Keratinocyte (primary cell): ENCODE results near the gene TECR. TPM values are rescaled to one million over a fixed set of nuclear protein-coding genes. Genes with fewer than 3 reads are reported as not detected.

Experiments
- DNase-seq: peaks from one replicate; pipeline ENCODE4 v3.0.0-alpha.2; 2011; ENCODE audit warnings: low read depth, missing footprints, low spot score
- FAIRE-seq: peaks from 2 replicates; lab custom pipeline; 2011; peaks lifted over from hg19 to GRCh38; lab: Jason Lieb, UNC
- H2AFZ ChIP-seq: 2 replicates; pipeline ENCODE4 v1.6.0; 2012; ENCODE audit warnings: low read length, control low read depth, inconsistent platforms; ENCODE audit not compliant: control insufficient read depth
- H3K27ac ChIP-seq: 2 replicates; pipeline ENCODE4 v1.5.1; 2011; ENCODE audit warnings: low read length; ENCODE audit not compliant: control insufficient read depth, insufficient read depth
- H3K27me3 ChIP-seq: 3 replicates; pipeline ENCODE4 v1.6.0; 2011; ENCODE audit warnings: low read length; ENCODE audit not compliant: control insufficient read depth, insufficient read depth; ENCODE audit errors: extremely low read depth
- H3K36me3 ChIP-seq, 2 experiments: 2 replicates in 1 of 2; 3 replicates in 1 of 2; pipeline ENCODE4 v1.5.1; 2011; ENCODE audit warnings: low read length in 2 of 2, mild to moderate bottlenecking in 1 of 2; ENCODE audit not compliant: control insufficient read depth in 2 of 2, insufficient read depth in 2 of 2; ENCODE audit errors: extremely low read depth in 1 of 2
- H3K4me1 ChIP-seq: 3 replicates; pipeline ENCODE4 v1.5.1; 2011; ENCODE audit warnings: low read length; ENCODE audit not compliant: control insufficient read depth, insufficient read depth; ENCODE audit errors: extremely low read depth
- H3K4me2 ChIP-seq: 3 replicates; pipeline ENCODE4 v1.6.0; 2011; ENCODE audit warnings: low read depth, low read length; ENCODE audit not compliant: control insufficient read depth, insufficient read depth; ENCODE audit errors: extremely low read depth
- H3K4me3 ChIP-seq, 3 experiments: fragments of 200-600 bp in 1 of 3; sonication (generic) in 1 of 3; 2 replicates in 2 of 3; 3 replicates in 1 of 3; pipeline ENCODE4 v1.5.1; 2011 to 2016; ENCODE audit warnings: low read length in 3 of 3, mild to moderate bottlenecking in 3 of 3, control low read depth in 2 of 3, inconsistent platforms in 1 of 3, low read depth in 1 of 3, mixed read lengths in 1 of 3, mixed run types in 1 of 3, moderate library complexity in 1 of 3; ENCODE audit not compliant: control insufficient read depth in 2 of 3, insufficient read depth in 2 of 3; ENCODE audit errors: extremely low read depth in 1 of 3
- H3K79me2 ChIP-seq: 2 replicates; pipeline ENCODE4 v1.6.0; 2012; ENCODE audit warnings: low read length; ENCODE audit not compliant: control insufficient read depth, insufficient read depth
- H3K9ac ChIP-seq: 3 replicates; pipeline ENCODE4 v1.6.0; 2011; ENCODE audit warnings: low read length; ENCODE audit not compliant: control insufficient read depth, insufficient read depth; ENCODE audit errors: extremely low read depth
- H3K9me1 ChIP-seq: 3 replicates; pipeline ENCODE4 v1.6.0; 2011; ENCODE audit warnings: low read length; ENCODE audit not compliant: control insufficient read depth, insufficient read depth; ENCODE audit errors: extremely low read depth
- H3K9me3 ChIP-seq: 2 replicates; pipeline ENCODE4 v1.5.1; 2012; ENCODE audit warnings: low read depth, low read length; ENCODE audit not compliant: control insufficient read depth
- H4K20me1 ChIP-seq: 3 replicates; pipeline ENCODE4 v1.6.0; 2011; ENCODE audit warnings: low read length; ENCODE audit not compliant: control insufficient read depth, insufficient read depth; ENCODE audit errors: extremely low read depth
- CTCF ChIP-seq, 3 experiments: IDR thresholded peaks in 1 of 3; conservative IDR thresholded peaks in 1 of 3; optimal IDR thresholded peaks in 1 of 3; 2 replicates in 2 of 3; 3 replicates in 1 of 3; pipeline versions ENCODE3 to v1.5.1; 2011; ENCODE audit warnings: low read length in 3 of 3, mild to moderate bottlenecking in 3 of 3, moderate library complexity in 2 of 3, control low read depth in 1 of 3, inconsistent platforms in 1 of 3; ENCODE audit not compliant: insufficient read depth in 2 of 3; ENCODE audit errors: extremely low read depth in 1 of 3
- EZH2 ChIP-seq: IDR thresholded peaks from one replicate; pipeline ENCODE4 v1.6.1; 2012; ENCODE audit warnings: inconsistent platforms, mild to moderate bottlenecking, low read length, moderate library complexity
- dilution Hi-C: fragments of 300-500 bp; cut with MboI; formaldehyde crosslinking; loops from one replicate; pipeline ENCODE4 v1.7.0; 2020; ENCODE audit warnings: low sequenced_read_pairs; ENCODE audit not compliant: extremely low pct_ligation_motif_present
- polyA plus RNA-seq, 5 experiments: library from polyadenylated mRNA; depleted of rRNA in 3 of 5; stranded (reverse) in 3 of 5; stranded (forward) in 1 of 5; unstranded in 1 of 5; fragments of >200 nt; gene quantifications; 1 replicate in 1 of 5; 2 replicates in 3 of 5; 3 replicates in 1 of 5; pipeline versions ENCODE4 v1.2.1 to v1.2.3, GENCODE V29; 2011 to 2012; ENCODE audit warnings: missing spikeins in 2 of 5, low read depth in 1 of 5, low replicate concordance in 1 of 5

TECR gene
- polyA plus RNA-seq, 1 donor (not counting 4 experiments of a cell fraction or from before 2014, with no cell fraction given): 92.3 TPM

- no peaks in the 10 kb centered on the region for H3K27me3 ChIP-seq
- peak overlapping the region; percentile 98 for H3K4me2 ChIP-seq
- H3K9ac ChIP-seq: peak overlapping the region; percentile 92
- FAIRE-seq (no peak), DNase-seq (no peak)
- peaks cover 2% of the 10 kb centered on the region for H3K9me1 ChIP-seq
- H3K79me2 ChIP-seq: peaks cover 50% of the 10 kb centered on the region
- no peaks in the 10 kb centered on the region for H3K9me3 ChIP-seq
- peak overlapping the region; percentile 84 for H3K27ac ChIP-seq
- peak overlapping the region; percentile 74 to 99 (median 98) for H3K4me3 ChIP-seq
- peaks cover 3 to 6% of the 10 kb centered on the region in 2 experiments for H3K36me3 ChIP-seq
- peaks cover 33% of the 10 kb centered on the region for H3K4me1 ChIP-seq
- TF ChIP-seq CTCF (optimal IDR thresholded peaks at IDR 0.05 in 1 of 3, IDR thresholded peaks at IDR 0.05 in 1 of 3, conservative IDR thresholded peaks at IDR 0.05 in 1 of 3; ENCODE audit: extremely low read depth in 1 of 3, insufficient read depth in 2 of 3, low read length in 3 of 3) (no peak), EZH2 (no peak)
- H4K20me1 ChIP-seq: no peaks in the 10 kb centered on the region
- H2AFZ ChIP-seq: no peak overlapping the region
- dilution Hi-C loops: no loop called here
Observed at GRCh38 chr19:14530506-14530905, 1.1 kb downstream of the TECR start.

- no peak overlapping the region for H2AFZ ChIP-seq
- H3K27ac ChIP-seq: no peak overlapping the region
- H3K4me3 ChIP-seq: no peak overlapping the region
- DNase-seq: no peak
- dilution Hi-C loops: no loop called here
- no peak for FAIRE-seq
- H3K4me1 ChIP-seq: peaks cover 25% of the 10 kb centered on the region
- H4K20me1 ChIP-seq: no peaks in the 10 kb centered on the region
- H3K36me3 ChIP-seq: peaks cover 3 to 6% of the 10 kb centered on the region in 2 experiments
- TF ChIP-seq CTCF (optimal IDR thresholded peaks at IDR 0.05 in 1 of 3, IDR thresholded peaks at IDR 0.05 in 1 of 3, conservative IDR thresholded peaks at IDR 0.05 in 1 of 3; ENCODE audit: extremely low read depth in 1 of 3, insufficient read depth in 2 of 3, low read length in 3 of 3) (no peak), EZH2 (no peak)
- H3K9me3 ChIP-seq: no peaks in the 10 kb centered on the region
- H3K4me2 ChIP-seq: no peak overlapping the region
- no peak overlapping the region for H3K9ac ChIP-seq
- peaks cover 60% of the 10 kb centered on the region for H3K79me2 ChIP-seq
- no peaks in the 10 kb centered on the region for H3K27me3 ChIP-seq
- no peaks in the 10 kb centered on the region for H3K9me1 ChIP-seq
Observed at GRCh38 chr19:14533450-14533849, 4.1 kb downstream of the TECR start.
